ENCODE results near the gene AHCYL1.
A peak's percentile ranks its signal among the peaks of the same experiment; 100 is the strongest.

GRCh38 chr1:110034451-110035235, 50.1 kb downstream of the AHCYL1 start, which contains the start of gene STRIP1:
- no peak for TF ChIP-seq CTCF (IDR thresholded peaks at IDR 0.05)
- peak in 1 of 2 donors; percentile 55 for TF ChIP-seq POLR2A (IDR thresholded peaks at IDR 0.05)
